Left renal cortex interstitium (tissue), 4 donors: ENCODE results near the gene MYH15. TPM values are rescaled to one million over a fixed set of nuclear protein-coding genes. Genes with fewer than 3 reads are reported as not detected.

Experiments
- DNase-seq, 4 donors: peaks; one replicate each; pipeline ENCODE4 v3.0.0-alpha.2; 2013; ENCODE audit warnings: low read depth in 4 of 4, low spot score in 2 of 4, missing footprints in 1 of 4
- polyA plus RNA-seq, 4 donors: library from polyadenylated mRNA; unstranded; fragments of 120-200 nt; gene quantifications; one replicate each; pipeline ENCODE4 v1.2.1, GENCODE V29; 2013; ENCODE audit not compliant: insufficient read length in 4 of 4

Gene MYH15
- polyA plus RNA-seq, 4 donors, result 0.17 to 0.47 (median 0.33) TPM

GRCh38 chr3:108511055-108511454 lies 659 bp upstream of the MYH15 start:
- no peak for DNase-seq

DNA sequence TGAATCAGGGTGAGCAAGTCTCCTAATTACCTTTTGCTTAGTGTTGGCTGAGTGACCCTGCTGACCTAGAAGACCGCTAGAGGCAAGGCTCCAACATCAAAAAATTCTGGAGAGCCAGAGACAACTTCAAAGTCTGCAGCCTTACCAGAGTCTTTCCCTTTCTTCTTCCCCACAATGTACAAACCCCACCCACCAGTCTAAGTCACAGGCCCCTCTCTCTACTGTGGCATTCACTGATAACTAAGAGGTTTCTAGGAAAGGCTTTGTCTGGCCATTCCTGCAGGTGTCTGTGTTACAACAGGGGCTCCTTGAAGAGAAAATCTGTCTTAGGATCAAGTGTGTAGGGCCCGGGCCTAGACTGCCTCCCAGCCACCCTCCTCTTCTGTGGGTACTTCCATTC lies 525 bp downstream of the MYH15 start:
- DNase-seq, result no peak

DNA sequence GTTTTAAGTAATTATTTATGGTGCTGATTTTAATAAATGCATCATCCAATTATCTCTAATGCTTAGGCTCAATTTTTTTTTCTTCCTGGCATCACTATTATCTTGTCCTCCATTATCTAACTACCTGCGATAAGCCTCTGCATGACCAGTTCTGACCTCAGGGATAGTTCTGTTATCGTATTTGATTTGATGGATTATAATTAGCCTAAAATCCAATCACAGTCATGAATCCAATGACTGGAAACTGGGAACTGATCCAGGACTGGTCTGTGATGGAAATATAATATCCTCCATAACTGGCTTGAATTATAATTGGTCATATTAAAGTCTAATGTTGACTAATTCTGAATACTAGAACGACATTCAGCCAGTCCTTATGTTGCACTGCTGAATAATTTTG lies 1.1 kb downstream of the MYH15 start:
- no peak for DNase-seq

- DNase-seq, result no peak
Measured at GRCh38 chr3:108507902-108508301, 2.5 kb downstream of the MYH15 start.

DNA sequence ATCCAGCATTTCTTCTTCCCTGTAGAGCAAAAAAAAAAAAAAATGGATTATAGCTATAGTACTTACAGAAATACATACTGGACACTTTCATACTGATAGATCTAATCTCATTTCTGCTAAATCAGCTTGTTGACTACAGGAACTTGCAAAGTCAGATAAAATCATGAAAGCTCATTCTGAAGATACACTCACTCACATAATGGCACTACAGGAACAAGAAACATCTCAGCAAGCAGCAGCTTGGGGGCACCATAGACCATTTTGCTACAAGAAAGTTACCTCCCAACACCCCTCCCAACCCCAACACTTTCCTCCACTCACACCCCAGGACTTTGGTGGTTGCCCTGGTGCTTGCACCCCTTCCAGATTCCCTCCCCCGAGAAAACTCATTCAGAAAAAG lies 4.6 kb downstream of the MYH15 start:
- no peak for DNase-seq

DNA sequence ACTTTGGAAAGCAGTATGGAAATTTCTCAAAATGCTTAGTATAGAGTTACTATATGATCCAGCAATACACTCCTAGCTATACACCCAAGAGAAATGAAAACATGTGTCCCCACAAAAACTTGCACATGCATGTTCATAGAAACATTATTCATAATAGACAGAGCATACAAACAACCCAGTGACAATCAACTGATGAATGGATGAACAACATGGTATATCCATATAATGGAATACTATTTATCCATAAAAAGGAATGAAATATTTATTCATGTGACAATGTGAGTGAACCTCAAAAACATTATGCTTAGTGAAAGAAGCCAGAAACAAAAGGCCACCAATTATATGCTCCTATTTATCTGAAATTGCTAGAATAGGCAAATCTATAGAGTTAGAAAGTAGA lies 6.7 kb downstream of the MYH15 start:
- no peak for DNase-seq

DNA sequence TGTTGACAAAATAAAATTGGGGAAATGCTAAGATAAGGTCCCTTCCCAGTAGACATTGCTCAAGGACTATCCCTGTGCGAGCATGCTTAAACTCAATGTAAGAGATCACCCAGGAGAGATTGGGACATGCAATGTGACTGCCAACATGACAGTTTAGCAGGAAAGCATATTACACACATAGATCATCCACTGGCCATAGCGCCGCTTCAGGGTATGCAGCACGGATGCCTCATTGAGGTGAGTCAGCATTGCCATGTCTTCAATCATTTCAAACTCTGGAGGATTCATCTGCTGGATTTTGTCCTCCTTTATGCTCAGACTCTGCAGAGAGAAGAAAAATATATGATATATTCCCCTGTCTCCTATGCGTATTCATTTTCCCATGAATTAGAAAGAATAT lies 8.9 kb downstream of the MYH15 start:
- DNase-seq, result no peak

GRCh38 chr3:108500728-108501127 lies 9.7 kb downstream of the MYH15 start:
- DNase-seq, result no peak

DNA sequence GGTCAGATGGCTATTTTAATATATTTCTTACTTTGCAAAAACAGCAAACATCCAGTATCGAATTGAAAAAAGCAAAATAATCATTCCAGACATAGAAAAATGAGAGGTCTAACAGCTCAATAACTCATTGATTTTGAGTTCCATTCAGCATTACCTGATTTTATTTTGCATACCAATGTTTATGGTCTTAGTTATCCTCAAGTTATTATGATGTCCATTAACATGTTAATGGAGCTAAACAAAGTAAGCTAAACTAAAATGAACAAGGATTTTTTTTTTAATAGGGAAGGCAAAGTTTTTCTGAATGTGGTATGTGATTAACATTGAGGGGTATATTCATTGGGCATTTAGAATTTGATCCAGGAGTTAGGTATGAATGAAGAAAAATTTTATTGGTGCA lies 13.1 kb downstream of the MYH15 start:
- no peak for DNase-seq

DNA sequence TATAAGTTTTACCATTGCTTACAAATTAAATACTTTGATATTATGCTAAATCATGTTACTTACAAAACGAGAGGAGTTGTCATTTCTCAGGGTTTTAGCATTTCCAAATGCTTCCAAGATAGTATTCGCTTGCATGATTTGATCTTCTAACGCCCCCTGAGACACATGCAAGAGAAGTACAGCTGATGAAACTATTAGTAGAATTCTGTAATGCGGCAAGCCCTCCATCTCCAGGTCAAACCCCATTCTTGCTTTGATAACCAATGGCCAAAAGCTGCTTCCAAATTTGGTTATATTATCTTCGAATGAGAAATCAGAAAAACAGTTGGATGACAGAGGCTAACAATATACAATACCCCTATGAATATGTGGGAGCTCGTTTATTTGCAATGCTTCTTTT lies 14.7 kb downstream of the MYH15 start:
- DNase-seq, result no peak

DNA sequence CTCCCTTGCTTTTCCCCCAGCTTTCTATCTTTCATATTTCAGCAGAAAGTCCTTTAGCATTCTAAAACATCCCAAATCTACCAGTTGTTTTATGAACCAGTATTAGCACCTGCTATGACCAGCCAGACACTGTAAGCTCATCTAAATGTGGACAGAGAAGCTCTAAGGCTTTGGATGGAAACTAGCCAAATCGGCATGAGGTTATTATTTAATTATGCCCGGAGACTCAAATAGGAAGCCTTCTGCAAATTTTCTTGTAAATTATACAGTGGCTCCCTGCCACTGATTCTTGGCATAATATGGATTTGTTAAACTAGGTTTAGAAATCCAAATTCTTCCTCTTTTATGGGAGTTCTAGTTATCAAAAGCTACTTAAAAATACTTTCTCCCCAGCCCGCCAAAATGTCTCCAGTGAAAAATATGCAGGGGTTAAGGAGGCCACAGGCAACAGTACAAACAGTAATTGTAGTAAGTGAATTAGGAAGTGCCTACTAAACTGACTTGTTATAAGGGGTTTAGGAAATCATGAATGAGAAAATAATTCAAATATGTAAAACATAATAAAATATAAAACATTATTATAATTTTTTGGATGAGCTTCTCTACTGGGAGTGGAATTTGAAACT lies 15.4 kb downstream of the MYH15 start:
- no peak for DNase-seq

GRCh38 chr3:108493862-108494261 lies 16.5 kb downstream of the MYH15 start:
- no peak for DNase-seq

DNA sequence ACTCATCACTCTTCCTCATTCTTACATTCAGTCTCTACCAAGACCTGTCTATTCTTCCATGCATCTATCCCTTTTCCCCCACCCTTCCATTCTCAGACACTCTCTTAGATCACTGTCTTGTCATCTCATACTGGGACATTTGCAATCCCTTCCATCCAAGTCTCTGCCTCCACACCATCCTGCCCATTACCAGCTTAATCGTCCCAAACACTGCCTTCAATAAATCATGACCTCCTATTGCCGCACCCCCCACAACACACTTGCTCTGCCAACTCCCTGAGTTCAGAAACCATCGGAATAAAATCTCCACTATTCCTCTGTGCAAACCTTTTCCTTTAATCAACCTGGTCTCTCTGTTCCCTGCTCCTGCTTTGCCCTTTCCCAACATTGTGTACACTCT lies 18.9 kb downstream of the MYH15 start:
- DNase-seq, result no peak

DNA sequence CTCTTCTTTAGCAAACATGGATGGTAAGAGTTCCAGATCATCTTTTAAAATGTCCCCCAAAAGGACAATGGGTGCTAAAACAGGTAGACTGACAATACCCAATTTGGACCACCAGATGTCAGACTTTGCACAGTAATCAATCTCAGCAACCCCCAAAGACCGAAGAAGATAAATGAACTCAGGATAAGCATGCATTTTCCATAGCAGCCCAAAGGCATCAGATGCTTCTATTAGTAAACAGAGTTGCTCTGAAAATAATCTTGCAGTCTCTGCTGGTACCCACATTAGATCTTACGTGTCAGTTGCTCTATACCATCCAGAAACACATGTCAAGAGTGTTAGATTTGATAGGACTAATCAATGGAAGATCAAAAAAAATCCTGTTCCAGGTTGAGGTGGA lies 20.6 kb downstream of the MYH15 start:
- peak in 2 of 4 donors; percentile 28 to 37 for DNase-seq

- DNase-seq, result no peak
Measured at GRCh38 chr3:108488631-108489030, 21.8 kb downstream of the MYH15 start.

GRCh38 chr3:108487439-108487838 lies 23.0 kb downstream of the MYH15 start:
- DNase-seq, result no peak

DNA sequence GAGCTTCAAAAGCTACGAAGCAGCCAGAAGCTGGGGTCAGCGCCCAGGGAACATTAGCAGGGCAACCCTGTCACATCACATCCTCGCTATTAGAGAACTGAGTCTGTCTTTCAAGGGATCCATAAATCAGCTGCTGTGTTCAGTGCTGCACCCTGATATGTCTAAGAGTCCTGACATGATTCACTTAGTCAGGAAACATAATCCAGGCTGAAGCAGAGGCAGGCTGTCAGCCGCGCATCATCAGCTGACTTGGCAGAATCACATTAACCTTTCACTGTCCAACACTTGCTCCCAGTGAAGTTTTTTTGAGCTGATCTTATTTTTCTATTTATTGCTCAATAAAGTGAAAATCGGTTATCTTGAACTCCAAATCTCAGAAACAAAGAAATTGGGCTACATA lies 23.5 kb downstream of the MYH15 start:
- DNase-seq, result peak in 1 of 4 donors; percentile 33

GRCh38 chr3:108486338-108486737 lies 24.1 kb downstream of the MYH15 start:
- no peak for DNase-seq

- no peak for DNase-seq
Measured at GRCh38 chr3:108485146-108485545, 25.2 kb downstream of the MYH15 start.

- no peak for DNase-seq
Measured at GRCh38 chr3:108479224-108479623, 31.2 kb downstream of the MYH15 start.

DNA sequence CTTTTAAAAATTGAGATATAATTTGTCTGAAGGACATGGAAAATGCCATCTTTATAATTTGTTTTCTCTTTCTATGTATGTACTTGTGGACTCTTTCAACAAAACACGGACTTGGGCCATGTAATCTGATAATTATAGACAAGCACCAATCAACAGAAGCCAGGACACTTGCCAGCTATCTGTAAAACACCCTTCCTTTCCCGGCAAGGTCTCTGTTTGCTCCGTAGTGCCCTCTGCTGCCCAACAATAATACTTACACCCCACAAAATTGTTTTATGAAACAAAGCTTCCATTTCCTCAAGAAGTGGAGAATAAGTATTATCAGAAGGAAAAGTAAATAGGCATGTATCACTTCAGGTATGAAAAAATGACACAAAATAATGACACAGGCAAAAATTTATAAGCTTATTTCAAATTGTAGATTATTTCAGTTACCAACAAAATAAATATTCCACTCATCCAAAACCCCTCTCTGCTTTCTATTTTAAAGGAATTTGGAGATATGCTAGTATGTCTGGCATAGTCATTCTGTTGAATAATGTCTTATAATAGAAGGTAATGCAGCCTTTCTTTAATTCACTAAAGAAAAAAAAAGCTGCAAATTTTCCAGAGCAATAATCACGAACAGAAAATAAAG lies 32.8 kb downstream of the MYH15 start:
- peak in 2 of 4 donors; percentile 20 to 24 for DNase-seq

DNA sequence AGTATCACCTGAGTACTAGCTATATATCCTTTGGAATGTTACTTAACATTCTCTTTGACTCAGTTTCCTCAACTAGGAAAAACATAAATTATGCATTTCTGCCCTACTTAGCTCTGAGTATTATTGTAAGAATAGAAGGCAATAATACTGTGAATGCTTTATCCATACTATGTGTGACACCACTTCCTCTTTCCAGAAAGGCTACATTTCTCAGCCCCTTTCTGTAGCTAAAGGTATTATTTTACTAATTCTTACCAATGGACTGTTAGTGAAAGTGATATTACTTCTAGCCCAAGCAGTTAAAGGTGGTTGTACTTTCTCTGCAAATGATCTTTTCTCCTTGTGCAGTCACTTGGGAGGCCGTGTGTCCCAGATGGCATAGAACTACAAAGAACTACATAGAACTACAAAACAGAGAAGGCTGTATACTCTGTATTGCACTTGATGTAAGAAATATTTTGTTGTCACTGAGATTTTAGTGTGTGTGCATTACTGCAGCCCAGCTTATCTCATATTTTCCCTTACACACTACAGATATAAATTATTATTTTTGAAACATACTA lies 35.1 kb downstream of the MYH15 start:
- DNase-seq, result no peak
